PC-9 (cell line): ENCODE results near the gene NISCH.

ENCODE experiments used
- CTCF ChIP-seq: fragments of 200-600 bp; sonication (generic); conservative IDR thresholded peaks from 2 replicates; pipeline ENCODE4 v1.6.1; 2017; ENCODE audit warnings: mixed run types, antibody characterized with exemption, mild to moderate bottlenecking, moderate library complexity
- EZH2 ChIP-seq: fragments of 200-600 bp; sonication (generic); IDR thresholded peaks from 2 replicates; pipeline ENCODE4 v1.8.0; 2017; ENCODE audit warnings: antibody characterized with exemption, low read depth

DNA sequence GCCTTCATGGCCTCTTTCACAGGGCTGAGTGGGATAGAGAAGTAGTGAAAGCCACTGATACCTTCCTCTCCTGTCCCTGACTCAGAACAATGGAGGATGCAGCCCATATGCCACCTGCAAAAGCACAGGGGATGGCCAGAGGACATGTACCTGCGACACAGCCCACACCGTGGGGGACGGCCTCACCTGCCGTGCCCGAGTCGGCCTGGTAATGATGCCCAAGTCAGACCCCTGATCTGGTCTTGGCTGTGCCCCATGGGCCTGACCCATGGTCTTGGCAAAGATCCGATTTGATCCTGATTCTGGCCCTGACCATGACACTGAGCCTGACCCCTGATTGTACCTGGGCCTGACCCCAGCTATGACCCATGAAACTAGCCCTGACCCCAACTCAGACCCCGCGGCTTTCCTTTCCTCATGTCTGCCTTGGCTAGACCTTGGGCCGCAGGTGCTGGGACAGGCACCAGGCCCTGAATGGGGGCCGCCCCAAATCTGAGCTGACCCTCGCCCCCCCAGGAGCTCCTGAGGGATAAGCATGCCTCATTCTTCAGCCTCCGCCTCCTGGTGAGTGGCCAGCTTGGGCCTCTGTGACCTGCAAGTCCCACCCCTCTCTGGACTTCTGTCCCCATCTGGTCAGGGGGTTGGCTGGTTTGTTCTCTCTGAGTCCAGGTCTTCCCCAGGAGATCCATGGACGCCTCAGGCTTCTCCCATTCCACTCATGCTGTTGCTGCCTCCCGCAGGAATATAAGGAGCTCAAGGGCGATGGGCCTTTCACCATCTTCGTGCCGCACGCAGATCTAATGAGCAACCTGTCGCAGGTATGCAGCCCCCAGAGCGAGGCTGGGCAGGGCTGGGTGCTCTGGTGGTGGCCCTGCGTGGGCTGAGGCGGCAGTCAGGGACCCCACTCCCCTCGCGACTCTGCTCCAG, 62.7 kb downstream of the NISCH start:
- TF ChIP-seq CTCF (no peak), EZH2 (no peak)
